ENCODE results near the gene TRPV4.

The TRPV4 gene

DNA sequence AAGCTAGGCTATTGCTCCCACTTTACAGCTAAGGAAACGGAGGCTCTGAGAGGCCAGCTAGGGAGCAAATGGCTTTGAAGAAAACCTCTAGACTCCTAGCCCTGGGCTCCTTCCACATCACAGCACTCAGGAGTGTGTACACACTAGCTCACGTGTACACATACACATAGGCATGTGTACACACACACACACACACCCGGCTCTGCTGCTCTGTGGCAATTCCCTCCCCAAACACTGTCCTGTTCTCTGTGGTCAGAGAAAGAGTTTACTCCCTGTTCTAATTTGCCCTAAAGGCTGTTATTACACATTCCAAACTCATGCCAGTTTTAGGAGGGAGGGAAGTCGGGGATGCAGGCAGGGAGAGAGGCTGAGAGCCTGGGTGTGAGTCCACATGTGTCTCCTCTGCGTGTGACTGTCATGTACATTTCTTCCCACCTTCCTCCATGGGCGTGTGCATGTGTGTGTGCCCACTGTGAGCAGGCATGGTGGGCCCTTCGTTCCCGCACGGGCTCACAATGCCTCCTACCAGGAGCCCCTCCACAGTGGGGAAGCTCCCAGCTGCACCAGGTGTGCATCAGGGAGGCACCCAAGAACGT, 14.2 kb downstream of the TRPV4 start:
- Histone ChIP-seq H3K9me3 (no peaks in the 10 kb centered on the region), H3K36me3 (no peaks in the 10 kb centered on the region), H3K4me3 (ENCODE audit: low read depth in 1 of 2, low read length in 1 of 2) (no peak overlapping the region), H3K27ac (no peak overlapping the region), H3K4me1 (ENCODE audit: control insufficient read depth in 1 of 2, insufficient read depth in 1 of 2, low read depth in 1 of 2, low read length in 1 of 2) (peaks cover 18 to 23% of the 10 kb centered on the region in 2 experiments), H3K27me3 (peaks cover 9% of the 10 kb centered on the region)
- TF ChIP-seq, protein P1, sequence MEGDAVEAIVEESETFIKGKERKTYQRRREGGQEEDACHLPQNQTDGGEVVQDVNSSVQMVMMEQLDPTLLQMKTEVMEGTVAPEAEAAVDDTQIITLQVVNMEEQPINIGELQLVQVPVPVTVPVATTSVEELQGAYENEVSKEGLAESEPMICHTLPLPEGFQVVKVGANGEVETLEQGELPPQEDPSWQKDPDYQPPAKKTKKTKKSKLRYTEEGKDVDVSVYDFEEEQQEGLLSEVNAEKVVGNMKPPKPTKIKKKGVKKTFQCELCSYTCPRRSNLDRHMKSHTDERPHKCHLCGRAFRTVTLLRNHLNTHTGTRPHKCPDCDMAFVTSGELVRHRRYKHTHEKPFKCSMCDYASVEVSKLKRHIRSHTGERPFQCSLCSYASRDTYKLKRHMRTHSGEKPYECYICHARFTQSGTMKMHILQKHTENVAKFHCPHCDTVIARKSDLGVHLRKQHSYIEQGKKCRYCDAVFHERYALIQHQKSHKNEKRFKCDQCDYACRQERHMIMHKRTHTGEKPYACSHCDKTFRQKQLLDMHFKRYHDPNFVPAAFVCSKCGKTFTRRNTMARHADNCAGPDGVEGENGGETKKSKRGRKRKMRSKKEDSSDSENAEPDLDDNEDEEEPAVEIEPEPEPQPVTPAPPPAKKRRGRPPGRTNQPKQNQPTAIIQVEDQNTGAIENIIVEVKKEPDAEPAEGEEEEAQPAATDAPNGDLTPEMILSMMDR (IDR thresholded peaks at IDR 0.05) = no peak

DNA sequence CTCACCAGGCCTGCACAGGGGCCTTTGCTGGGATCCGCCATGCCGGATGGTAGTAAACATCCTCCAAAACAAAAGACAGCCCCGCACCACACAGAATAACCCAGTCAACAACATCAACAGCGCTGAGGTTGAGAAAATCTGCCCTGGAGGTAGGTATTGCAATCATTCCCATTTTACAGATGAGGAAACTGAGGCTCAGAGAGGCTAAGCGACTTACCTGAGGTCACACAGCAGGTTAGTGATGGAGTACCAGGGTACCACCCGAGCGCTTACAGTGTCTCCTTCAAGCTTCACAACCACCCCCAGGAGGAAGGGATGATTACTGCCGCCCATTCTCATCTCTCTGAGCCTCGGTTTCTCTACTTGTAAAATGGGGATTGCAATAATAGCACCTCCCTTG, 14.9 kb downstream of the TRPV4 start:
- TF ChIP-seq, protein P1 (IDR thresholded peaks at IDR 0.05) = no peak
- Histone ChIP-seq H3K4me1 (ENCODE audit: control insufficient read depth in 1 of 2, insufficient read depth in 1 of 2, low read depth in 1 of 2, low read length in 1 of 2) (peaks cover 18 to 23% of the 10 kb centered on the region in 2 experiments), H3K27ac (no peak overlapping the region), H3K9me3 (no peaks in the 10 kb centered on the region), H3K36me3 (no peaks in the 10 kb centered on the region), H3K4me3 (ENCODE audit: low read depth in 1 of 2, low read length in 1 of 2) (no peak overlapping the region), H3K27me3 (peaks cover 9% of the 10 kb centered on the region)

DNA sequence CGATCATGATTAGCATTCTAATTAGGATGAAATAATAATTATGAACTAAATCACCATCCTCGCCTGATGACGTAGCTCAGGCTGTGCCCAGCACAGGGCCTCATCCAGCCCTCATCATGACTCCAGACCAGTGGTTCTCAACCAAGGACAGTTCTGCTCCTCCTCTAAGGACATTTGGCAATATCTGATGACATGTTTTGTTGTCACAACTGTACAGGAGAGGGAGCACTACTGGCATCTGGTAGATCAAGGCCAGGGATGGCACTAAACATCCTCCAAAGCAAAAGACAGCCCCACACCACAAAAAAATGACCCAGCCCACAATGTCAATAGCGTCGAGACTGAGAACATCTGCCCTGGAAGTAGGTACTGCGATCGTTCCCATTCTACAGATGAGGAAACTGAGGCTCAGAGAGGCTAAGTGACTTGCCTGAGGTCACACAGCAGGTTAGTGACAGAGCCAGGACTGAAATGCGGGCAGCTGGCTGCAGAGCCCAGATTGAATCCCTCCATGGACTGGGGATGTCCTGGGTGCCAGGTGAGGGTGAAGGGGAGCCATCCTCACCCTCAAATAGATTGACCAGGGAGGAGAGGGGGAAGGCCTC, 15.5 kb downstream of the TRPV4 start:
- TF ChIP-seq, protein P1 (IDR thresholded peaks at IDR 0.05) = no peak
- H3K4me1 ChIP-seq (ENCODE audit: control insufficient read depth in 1 of 2, insufficient read depth in 1 of 2, low read depth in 1 of 2, low read length in 1 of 2) = peaks cover 18 to 23% of the 10 kb centered on the region in 2 experiments
- no peak overlapping the region for H3K27ac ChIP-seq
- H3K36me3 ChIP-seq = no peaks in the 10 kb centered on the region
- peaks cover 9% of the 10 kb centered on the region for H3K27me3 ChIP-seq
- no peaks in the 10 kb centered on the region for H3K9me3 ChIP-seq
- H3K4me3 ChIP-seq (ENCODE audit: low read depth in 1 of 2, low read length in 1 of 2) = no peak overlapping the region

DNA sequence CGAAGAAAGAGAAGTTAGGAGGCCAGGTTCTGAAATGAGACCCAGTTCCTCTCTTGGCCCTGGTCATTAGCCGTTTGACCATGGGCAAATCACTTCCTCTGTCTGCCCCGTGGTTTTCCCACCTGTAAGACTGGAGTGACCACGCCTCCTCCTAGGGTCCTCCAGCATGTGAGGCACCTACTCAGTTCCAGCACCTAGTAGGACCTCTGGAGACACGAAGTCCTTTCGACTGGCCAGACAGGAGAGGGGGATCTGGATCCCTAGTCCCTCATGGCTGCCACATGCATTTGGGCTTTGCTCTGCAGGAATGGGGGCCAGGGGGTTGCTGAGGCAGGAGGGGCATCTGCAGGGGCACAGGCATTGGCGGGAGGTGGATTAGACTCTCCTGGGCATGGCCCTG, 16.3 kb downstream of the TRPV4 start:
- Histone ChIP-seq H3K36me3 (no peaks in the 10 kb centered on the region), H3K9me3 (no peaks in the 10 kb centered on the region), H3K4me3 (ENCODE audit: low read depth in 1 of 2, low read length in 1 of 2) (no peak overlapping the region), H3K27me3 (peaks cover 9% of the 10 kb centered on the region), H3K27ac (peak overlapping the region; percentile 37), H3K4me1 (ENCODE audit: control insufficient read depth in 1 of 2, insufficient read depth in 1 of 2, low read depth in 1 of 2, low read length in 1 of 2) (peaks cover 18 to 23% of the 10 kb centered on the region in 2 experiments)
- TF ChIP-seq, protein P1 (IDR thresholded peaks at IDR 0.05) = no peak

DNA sequence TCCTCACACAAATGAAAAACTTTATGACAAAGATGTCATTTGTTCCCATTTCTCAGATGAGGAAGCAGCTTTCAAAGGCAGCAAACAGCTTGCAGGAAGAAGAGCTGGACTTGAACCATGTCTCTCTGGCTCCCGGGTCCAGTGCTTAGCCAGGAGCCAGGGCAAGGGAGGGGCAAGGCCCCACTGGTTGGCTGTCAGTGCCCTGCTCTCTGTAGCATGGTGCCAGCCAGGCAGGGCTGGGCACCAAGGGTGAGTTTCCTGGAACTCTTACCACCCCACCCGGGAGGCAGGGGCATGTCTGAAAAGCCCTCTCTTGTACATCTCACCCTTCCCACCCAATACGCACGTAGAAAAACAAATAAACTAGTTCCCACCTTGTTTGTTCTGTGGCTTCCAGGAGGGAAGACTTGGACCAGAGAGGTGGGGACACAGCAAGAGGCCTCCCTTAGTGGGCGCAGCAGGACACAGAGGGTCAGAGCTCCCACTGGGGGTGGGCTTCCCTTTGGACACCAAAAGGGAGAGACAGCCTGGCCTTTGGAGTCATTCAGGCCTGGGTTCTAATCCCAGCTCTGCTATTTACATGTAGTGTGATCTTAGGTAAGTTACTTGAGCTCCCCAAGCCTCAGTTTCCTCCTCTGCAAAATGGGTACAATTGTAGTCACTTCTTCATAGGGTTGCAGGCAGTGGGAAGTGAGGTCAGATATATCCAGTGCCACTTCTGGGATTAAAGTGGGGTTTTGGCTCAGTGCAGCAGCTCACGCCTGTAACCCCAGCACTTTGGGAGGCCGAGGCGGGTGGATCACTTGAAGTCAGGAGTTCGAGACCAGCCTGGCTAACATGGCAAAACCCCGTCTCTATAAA, 17.2 kb downstream of the TRPV4 start:
- H3K9me3 ChIP-seq = no peaks in the 10 kb centered on the region
- peak overlapping the region; percentile 49 for H3K27ac ChIP-seq
- H3K36me3 ChIP-seq = no peaks in the 10 kb centered on the region
- no peak overlapping the region for H3K4me3 ChIP-seq (ENCODE audit: low read depth in 1 of 2, low read length in 1 of 2)
- TF ChIP-seq, protein P1 (IDR thresholded peaks at IDR 0.05) = no peak
- peaks cover 18 to 23% of the 10 kb centered on the region in 2 experiments for H3K4me1 ChIP-seq (ENCODE audit: control insufficient read depth in 1 of 2, insufficient read depth in 1 of 2, low read depth in 1 of 2, low read length in 1 of 2)
- H3K27me3 ChIP-seq = peaks cover 9% of the 10 kb centered on the region

Measured in neutrophil (primary cell).